ENCODE measurements around the gene PPP6R2.

GRCh38 chr22:50320671-50321325 is 22.3 kb upstream of the PPP6R2 start:
- no peak for TF ChIP-seq ATF3 (CRISPR knock-in tag; conservative IDR thresholded peaks at IDR 0.05)
- TF ChIP-seq NFYB (CRISPR knock-in tag; conservative IDR thresholded peaks at IDR 0.05; ENCODE audit: low read depth) = no peak
- TF ChIP-seq CBFB (CRISPR knock-in tag; IDR thresholded peaks at IDR 0.05; ENCODE audit: low read depth) = no peak
- TF ChIP-seq CTCF (IDR thresholded peaks at IDR 0.05) = no peak
- no peak for TF ChIP-seq ZNF416 (CRISPR knock-in tag; IDR thresholded peaks at IDR 0.05)
